GM21423 (cell line): ENCODE data around the gene POLR1E.
"Not testable (repeated sequence)": the region's sequence is repeated elsewhere in the genome, so short reads cannot be mapped to it uniquely, and the experiment has no call there.

Experiments
- ATAC-seq: cut with Tn5 transposase; IDR thresholded peaks from one replicate; pipeline ENCODE4 v1.9.1; 2021; ENCODE audit warnings: mild to moderate bottlenecking, moderate library complexity; ENCODE audit not compliant: unreplicated experiment

The POLR1E gene

GRCh38 chr9:37464426-37465248 lies 21.1 kb upstream of the POLR1E start:
- peak; percentile 15 for ATAC-seq

GRCh38 chr9:37465249-37466036 lies 20.3 kb upstream of the POLR1E start, which contains the start of gene ZBTB5:
ZBTB5 (minus strand) TSS chr9:37465450; CDS start chr9:37442551, 22,899 bp downstream.
- ATAC-seq, result peak; percentile 77

GRCh38 chr9:37466037-37466709 lies 19.6 kb upstream of the POLR1E start:
- peak; percentile 9 for ATAC-seq

GRCh38 chr9:37467530-37467929 lies 18.2 kb upstream of the POLR1E start:
- ATAC-seq, result not testable (repeated sequence)

GRCh38 chr9:37468620-37469019 lies 17.1 kb upstream of the POLR1E start:
- ATAC-seq, result no peak

- no peak for ATAC-seq
Observed at GRCh38 chr9:37471942-37472684, 13.6 kb upstream of the POLR1E start.

GRCh38 chr9:37473982-37474381 lies 11.8 kb upstream of the POLR1E start:
- not testable (repeated sequence) for ATAC-seq

GRCh38 chr9:37474438-37474837 lies 11.3 kb upstream of the POLR1E start:
- no peak for ATAC-seq

- no peak for ATAC-seq
Observed at GRCh38 chr9:37476930-37477329, 8.8 kb upstream of the POLR1E start.

- ATAC-seq, result not testable (repeated sequence)
Observed at GRCh38 chr9:37477443-37477842, 8.3 kb upstream of the POLR1E start.

GRCh38 chr9:37477987-37478619 lies 7.6 kb upstream of the POLR1E start:
- ATAC-seq, result not testable (repeated sequence)

GRCh38 chr9:37480759-37481158 lies 5.0 kb upstream of the POLR1E start:
- ATAC-seq, result no peak

- no peak for ATAC-seq
Observed at GRCh38 chr9:37486256-37486615, 488 bp downstream of the POLR1E start.

- no peak for ATAC-seq
Observed at GRCh38 chr9:37486616-37487548, 1.1 kb downstream of the POLR1E start.

GRCh38 chr9:37491939-37492338 lies 6.2 kb downstream of the POLR1E start:
- no peak for ATAC-seq

- no peak for ATAC-seq
Observed at GRCh38 chr9:37495571-37495970, 9.8 kb downstream of the POLR1E start.

- no peak for ATAC-seq
Observed at GRCh38 chr9:37496020-37496419, 10.3 kb downstream of the POLR1E start.

- ATAC-seq, result no peak
Observed at GRCh38 chr9:37497320-37497719, 11.6 kb downstream of the POLR1E start.

GRCh38 chr9:37498457-37498856 lies 12.7 kb downstream of the POLR1E start:
- ATAC-seq, result no peak
